GM12891 (cell line): Measurements from ENCODE around the gene ATG10.

ENCODE experiments used
- POLR2A ChIP-seq: IDR thresholded peaks from 2 replicates; pipeline ENCODE4 v1.6.1; 2011; ENCODE audit warnings: low read depth, low read length, control low read depth
- POLR2AphosphoS5 ChIP-seq: IDR thresholded peaks from 2 replicates; pipeline ENCODE4 v1.6.1; 2011; ENCODE audit warnings: low read depth, low read length, control low read depth
- POU2F2 ChIP-seq: IDR thresholded peaks from 2 replicates; pipeline ENCODE4 v1.6.1; 2011; ENCODE audit warnings: low read depth, mild to moderate bottlenecking, control low read depth, low read length, moderate library complexity
- SPI1 ChIP-seq: IDR thresholded peaks from 2 replicates; pipeline ENCODE4 v1.6.1; 2011; ENCODE audit warnings: low read depth, low read length, control low read depth
- TAF1 ChIP-seq: IDR thresholded peaks from 2 replicates; pipeline ENCODE4 v1.6.1; 2011; ENCODE audit warnings: low read depth, low read length, control low read depth

- TF ChIP-seq POLR2A (no peak), TAF1 (no peak), SPI1 (no peak), POLR2AphosphoS5 (no peak), POU2F2 (no peak)
Measured at GRCh38 chr5:81969226-81969625, 2.6 kb upstream of the ATG10 start.
